ENCODE measurements around the gene STXBP1. TPM values are rescaled to one million over a fixed set of nuclear protein-coding genes. Genes with fewer than 3 reads are reported as not detected.

Gene STXBP1
- total RNA-seq, 1 donor from 2014 or later, result 23.4 TPM

GRCh38 chr9:127683723-127684122 is 71.6 kb downstream of the STXBP1 start:
- no peak overlapping the region for H3K27ac Mint-ChIP-seq
- no peaks in the 10 kb centered on the region for H3K27me3 Mint-ChIP-seq
- no peaks in the 10 kb centered on the region for H3K4me1 Mint-ChIP-seq (ENCODE audit: low read depth)
- H3K9me3 Mint-ChIP-seq (ENCODE audit: low read depth), result no peaks in the 10 kb centered on the region
- no peak overlapping the region for H3K4me3 Mint-ChIP-seq (ENCODE audit: low read depth)
- H3K36me3 Mint-ChIP-seq (ENCODE audit: insufficient read depth), result peaks cover under 1% of the 10 kb centered on the region
- no peak for TF ChIP-seq CTCF (IDR thresholded peaks at IDR 0.05; ENCODE audit: unreplicated experiment)
- no peak for DNase-seq (ENCODE audit: low spot score, unreplicated experiment)

GRCh38 chr9:127684576-127684975 is 72.5 kb downstream of the STXBP1 start:
- Mint-ChIP-seq H3K27ac (no peak overlapping the region), H3K27me3 (no peaks in the 10 kb centered on the region), H3K9me3 (ENCODE audit: low read depth) (no peaks in the 10 kb centered on the region), H3K4me1 (ENCODE audit: low read depth) (no peaks in the 10 kb centered on the region), H3K36me3 (ENCODE audit: insufficient read depth) (no peaks in the 10 kb centered on the region), H3K4me3 (ENCODE audit: low read depth) (no peak overlapping the region)
- no peak for TF ChIP-seq CTCF (IDR thresholded peaks at IDR 0.05; ENCODE audit: unreplicated experiment)
- DNase-seq (ENCODE audit: low spot score, unreplicated experiment), result no peak

- Mint-ChIP-seq H3K4me3 (ENCODE audit: low read depth) (no peak overlapping the region), H3K27ac (no peak overlapping the region), H3K36me3 (ENCODE audit: insufficient read depth) (peaks cover 2% of the 10 kb centered on the region), H3K9me3 (ENCODE audit: low read depth) (no peaks in the 10 kb centered on the region), H3K27me3 (no peaks in the 10 kb centered on the region), H3K4me1 (ENCODE audit: low read depth) (no peaks in the 10 kb centered on the region)
- no peak for DNase-seq (ENCODE audit: low spot score, unreplicated experiment)
- no peak for TF ChIP-seq CTCF (IDR thresholded peaks at IDR 0.05; ENCODE audit: unreplicated experiment)
Observed at GRCh38 chr9:127686461-127687393, 74.7 kb downstream of the STXBP1 start.

GRCh38 chr9:127689329-127690000 is 77.4 kb downstream of the STXBP1 start:
- no peak for DNase-seq (ENCODE audit: low spot score, unreplicated experiment)
- H3K9me3 Mint-ChIP-seq (ENCODE audit: low read depth), result no peaks in the 10 kb centered on the region
- TF ChIP-seq CTCF (IDR thresholded peaks at IDR 0.05; ENCODE audit: unreplicated experiment), result no peak
- H3K4me1 Mint-ChIP-seq (ENCODE audit: low read depth), result no peaks in the 10 kb centered on the region
- peaks cover 2% of the 10 kb centered on the region for H3K36me3 Mint-ChIP-seq (ENCODE audit: insufficient read depth)
- H3K27ac Mint-ChIP-seq, result no peak overlapping the region
- H3K27me3 Mint-ChIP-seq, result no peaks in the 10 kb centered on the region
- H3K4me3 Mint-ChIP-seq (ENCODE audit: low read depth), result no peak overlapping the region

- no peak for TF ChIP-seq CTCF (IDR thresholded peaks at IDR 0.05; ENCODE audit: unreplicated experiment)
- no peaks in the 10 kb centered on the region for H3K9me3 Mint-ChIP-seq (ENCODE audit: low read depth)
- H3K4me1 Mint-ChIP-seq (ENCODE audit: low read depth), result peaks cover 3% of the 10 kb centered on the region
- no peak for DNase-seq (ENCODE audit: low spot score, unreplicated experiment)
- H3K4me3 Mint-ChIP-seq (ENCODE audit: low read depth), result no peak overlapping the region
- no peak overlapping the region for H3K27ac Mint-ChIP-seq
- H3K36me3 Mint-ChIP-seq (ENCODE audit: insufficient read depth), result peaks cover 2% of the 10 kb centered on the region
- no peaks in the 10 kb centered on the region for H3K27me3 Mint-ChIP-seq
Observed at GRCh38 chr9:127690735-127691134, 78.7 kb downstream of the STXBP1 start.

All from progenitor cell of endocrine pancreas (in vitro differentiated cells).